Activated CD4-positive, alpha-beta T cell treated with anti-CD3 and anti-CD28 coated beads for 1 hour (primary cell): ENCODE data around the gene HM13.
"Not testable (repeated sequence)": the region's sequence is repeated elsewhere in the genome, so short reads cannot be mapped to it uniquely, and the experiment has no call there.

ENCODE experiments used
- DNase-seq: peaks from one replicate; pipeline ENCODE4 v3.0.0-alpha.2; 2020

Gene HM13

DNA sequence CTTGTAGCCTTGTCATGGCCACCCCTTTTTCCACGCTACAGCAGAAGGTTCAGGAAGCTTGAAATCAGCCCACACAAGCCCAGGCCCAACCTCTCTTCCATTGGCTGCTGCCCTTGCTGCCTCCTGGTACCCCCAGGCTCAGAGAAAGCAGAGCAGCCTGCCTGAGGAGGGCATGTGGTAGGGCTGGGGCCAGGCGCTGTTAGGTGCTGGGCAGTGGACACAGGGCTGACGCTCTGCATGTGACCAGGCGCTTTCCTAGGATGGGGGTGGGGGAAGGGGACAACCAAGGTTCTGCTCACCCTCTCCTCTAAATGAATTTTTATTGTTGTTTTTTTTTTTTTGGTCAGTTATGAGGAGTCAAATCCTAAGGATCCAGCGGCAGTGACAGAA lies 54.5 kb downstream of the HM13 start:
- no peak for DNase-seq

DNA sequence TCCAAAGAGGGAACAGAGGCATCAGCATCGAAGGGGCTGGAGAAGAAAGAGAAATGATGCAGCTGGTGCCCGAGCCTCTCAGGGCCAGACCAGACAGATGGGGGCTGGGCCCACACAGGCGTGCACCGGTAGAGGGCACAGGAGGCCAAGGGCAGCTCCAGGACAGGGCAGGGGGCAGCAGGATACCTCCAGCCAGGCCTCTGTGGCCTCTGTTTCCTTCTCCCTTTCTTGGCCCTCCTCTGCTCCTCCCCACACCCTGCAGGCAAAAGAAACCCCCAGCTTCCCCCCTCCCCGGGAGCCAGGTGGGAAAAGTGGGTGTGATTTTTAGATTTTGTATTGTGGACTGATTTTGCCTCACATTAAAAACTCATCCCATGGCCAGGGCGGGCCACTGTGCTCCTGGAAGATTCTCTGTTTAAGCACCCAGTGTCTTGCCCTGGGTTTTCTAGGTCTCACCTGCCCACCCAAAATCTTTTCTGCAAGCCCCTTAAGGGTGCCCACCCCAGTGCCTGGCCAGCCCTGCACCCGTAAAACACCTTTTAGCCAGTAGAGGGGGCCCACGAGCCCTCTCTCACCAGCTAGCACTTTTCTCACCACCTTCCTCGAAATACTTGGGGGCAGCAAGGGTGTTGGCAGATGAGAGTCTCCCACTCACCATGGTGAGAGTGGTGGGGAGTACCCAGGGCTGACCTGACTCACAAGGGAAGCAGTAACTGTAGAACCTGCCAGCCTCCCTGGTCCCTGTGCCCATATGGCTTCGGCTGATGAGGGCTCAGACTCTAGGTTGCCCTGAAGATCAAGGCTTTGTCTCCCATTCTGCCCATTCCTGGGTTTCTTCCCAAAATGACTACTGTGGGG lies 55.1 kb downstream of the HM13 start:
- DNase-seq = peak; percentile 40

DNA sequence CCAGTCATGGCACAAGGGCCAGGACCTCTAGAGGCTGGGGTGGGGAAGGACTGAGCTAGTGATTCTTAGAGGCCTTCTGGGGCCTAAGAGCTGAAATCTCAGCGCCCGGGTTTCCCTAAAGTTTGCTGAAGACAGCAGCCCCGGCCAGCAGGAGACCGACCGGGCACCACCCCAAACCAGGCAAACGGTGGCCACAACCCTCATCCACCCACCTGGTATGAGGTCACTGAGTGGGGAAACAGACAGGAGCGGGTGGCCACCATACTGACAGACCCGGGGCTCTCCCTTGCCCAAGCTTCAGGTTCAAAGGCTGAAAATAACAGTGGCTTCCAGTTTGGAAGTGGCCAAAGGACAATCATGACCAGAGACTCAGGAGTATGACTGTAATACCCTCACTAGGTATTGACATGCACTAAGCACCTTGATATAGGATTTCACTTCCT lies 55.8 kb downstream of the HM13 start:
- DNase-seq = no peak

DNA sequence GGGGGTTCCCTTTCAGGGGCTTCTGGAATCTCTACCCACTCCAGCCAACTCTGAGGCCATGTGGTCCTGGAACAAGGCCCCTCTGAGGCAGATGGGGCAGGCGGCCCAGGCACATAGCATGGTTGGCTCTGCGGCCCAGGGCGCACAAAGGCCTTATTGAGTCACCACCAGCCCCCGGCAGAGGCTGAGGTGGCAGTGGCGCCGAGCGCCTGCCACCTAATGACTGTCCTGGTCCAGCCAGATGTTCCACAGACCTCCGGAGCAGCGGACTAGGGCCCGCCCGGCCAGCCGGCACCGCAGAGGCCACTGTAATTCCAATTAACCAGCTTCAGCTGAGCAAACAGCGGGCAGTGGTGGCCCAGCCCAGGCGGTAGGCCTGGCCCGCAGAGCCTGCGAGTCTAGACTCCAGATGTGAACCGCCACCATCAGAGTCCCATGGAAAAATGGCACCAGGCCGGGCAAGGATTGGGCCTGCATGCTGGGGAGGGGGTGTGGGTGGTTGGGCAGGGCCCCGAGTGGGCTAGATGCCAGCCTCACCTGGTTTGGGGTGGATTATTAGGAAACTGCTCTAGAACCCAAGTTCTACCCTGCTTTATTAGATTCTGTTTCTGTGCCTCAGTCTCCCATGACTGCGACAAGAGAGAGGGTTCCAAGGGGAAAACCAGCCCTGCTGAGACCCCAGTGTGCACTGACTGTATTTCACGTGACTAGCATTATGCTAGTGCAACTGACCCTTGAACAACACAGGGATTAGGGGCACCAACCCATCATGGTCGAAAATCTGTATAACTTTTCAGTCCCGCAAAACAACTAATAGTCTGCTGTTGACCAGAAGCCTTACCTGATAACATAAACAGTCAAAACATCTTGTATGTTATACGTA lies 56.7 kb downstream of the HM13 start:
- DNase-seq = no peak

DNA sequence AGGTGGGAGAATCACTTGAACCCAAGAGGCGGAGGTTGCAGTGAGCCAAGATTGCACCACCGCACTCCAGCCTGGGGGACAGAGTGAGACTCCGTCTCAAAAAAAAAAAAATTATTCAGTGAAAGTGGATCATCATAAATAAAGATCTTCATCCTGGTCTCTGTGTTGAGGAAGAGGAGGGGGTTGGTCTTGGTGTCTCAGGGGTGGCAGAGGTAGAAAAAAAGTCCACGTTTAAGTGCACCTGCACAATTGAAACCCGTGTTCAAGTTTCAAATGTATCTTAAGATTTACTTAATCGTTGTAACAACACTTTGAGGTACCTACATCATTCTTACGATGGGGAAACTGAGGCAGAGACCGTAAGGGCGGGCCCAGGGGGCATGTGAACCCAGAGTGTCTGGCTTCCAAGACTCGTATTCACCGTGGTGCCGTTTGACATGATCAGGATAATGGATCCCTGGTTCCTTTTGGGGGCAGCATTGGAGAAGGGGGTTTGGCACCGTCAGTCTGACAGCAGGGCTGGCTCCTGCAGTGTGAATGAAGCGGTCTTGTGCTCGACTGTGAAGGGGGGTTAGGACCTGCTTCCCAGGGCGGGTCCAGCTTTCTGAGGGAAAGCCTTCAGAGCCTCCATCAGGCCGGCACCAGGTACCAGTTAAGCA lies 57.9 kb downstream of the HM13 start:
- no peak for DNase-seq

DNA sequence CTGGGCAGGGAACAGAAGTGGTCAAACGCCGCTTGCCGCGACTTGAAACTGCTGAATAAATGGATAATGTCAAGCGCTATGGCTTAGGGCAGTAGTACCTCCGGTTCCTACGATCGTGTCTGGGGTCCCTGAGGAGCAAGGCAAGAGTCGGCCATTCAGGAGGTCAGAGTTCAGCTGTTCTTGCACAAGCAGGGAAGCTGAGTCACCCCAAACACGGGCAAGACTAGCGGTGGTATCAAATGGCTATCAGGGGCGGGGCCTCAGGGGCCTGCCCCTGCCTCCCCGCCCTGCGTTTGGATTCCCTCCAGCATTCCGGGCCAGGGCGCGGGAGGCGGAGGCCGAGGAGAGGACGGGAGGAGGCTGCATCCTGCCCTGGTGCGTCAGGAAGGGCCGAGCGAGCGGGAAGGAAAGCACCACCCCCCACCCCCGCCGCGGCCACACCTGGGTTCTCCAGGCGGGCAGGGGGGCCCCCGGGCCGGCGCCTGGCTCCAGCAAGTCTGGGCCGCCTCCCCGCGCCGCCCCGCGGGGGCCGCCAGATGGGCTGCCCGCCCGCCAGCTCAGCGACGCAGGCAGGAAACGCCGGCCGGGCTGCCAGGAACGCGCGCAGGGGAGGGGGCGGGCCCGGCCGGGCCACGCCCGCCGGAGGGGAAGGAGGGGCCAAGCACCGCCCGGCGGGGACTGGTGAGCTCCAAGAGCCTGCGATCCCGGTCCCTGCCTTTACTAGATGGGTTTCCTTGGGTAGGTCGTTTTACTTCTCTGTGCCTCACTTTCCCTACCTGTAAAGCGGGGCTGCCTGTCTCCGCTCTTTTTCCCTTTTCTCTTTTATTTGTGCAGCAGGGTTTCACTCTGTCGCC lies 58.7 kb downstream of the HM13 start:
- peak; percentile 76 for DNase-seq

DNA sequence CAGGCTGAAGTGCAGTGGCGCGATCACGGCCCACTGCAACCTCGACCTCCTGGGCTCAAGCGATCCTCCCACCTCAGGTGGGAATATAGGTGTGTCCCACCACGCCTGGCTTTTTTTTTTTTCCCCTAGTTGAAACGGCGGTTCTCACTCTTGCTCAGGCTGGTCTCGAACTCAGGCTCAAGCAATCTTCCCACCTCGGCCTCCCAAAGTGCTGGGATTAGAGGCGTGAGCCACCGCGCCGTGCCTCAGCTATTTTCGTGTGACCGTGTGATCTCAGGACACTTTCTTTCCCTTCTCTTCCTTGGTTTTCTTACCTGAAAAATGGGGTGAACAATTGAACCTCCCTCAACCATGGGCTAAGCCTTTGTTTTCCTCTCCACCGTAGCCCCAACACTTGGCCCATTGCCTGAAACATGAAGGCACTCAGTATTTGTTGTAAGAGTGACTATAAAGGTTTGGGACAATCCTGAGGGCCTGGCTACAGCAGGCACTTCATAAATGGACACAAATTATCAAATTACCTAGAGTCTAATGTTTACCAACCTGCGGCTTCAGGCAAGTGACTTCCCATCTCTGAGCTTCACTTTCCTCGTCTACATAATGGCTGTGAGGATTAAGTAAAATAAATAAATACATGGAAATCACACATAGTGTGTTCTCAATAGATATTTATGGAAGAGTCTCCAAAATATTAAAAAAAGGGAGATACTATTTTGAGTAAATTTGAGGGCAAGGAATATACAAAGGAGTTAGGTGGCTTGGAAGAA lies 59.5 kb downstream of the HM13 start:
- no peak for DNase-seq

DNA sequence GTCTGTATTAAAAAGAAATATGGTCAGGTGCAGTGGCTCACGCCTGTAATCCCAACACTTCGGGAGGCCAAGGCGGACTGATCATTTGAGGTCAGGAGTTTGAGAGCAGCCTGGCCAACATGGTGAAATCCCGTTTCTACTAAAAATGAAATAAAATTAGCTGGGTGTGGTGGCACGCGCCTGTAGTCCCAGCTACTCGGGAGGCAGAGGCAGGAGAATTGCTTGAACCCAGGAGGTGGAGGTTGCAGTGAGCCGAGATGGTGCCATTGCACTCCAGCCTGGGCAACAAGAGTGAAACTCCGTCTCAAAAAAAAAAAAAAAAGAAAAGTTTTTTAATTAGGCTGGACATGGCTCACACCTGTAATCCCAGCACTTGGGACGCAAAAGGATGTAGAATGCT lies 60.7 kb downstream of the HM13 start:
- not testable (repeated sequence) for DNase-seq

DNA sequence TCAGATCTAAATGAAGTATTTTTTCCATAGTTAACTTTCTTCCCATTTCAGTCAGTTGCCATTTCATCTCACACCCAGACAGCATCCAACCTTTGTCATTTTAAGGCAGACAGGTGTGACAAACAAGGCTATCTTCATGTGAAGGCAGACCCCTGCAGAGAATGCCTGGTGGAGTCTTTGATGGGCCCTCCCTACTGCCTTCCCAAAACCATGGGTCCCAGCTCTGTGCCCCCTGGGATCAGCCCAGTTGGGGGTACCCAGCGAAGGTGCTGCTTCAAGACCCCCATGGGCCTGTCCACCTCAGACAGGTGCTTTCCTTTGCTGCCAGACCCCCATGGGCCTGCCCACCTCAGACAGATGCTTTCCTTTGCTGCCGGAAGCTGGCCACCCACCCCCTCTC lies 62.5 kb downstream of the HM13 start:
- no peak for DNase-seq

DNA sequence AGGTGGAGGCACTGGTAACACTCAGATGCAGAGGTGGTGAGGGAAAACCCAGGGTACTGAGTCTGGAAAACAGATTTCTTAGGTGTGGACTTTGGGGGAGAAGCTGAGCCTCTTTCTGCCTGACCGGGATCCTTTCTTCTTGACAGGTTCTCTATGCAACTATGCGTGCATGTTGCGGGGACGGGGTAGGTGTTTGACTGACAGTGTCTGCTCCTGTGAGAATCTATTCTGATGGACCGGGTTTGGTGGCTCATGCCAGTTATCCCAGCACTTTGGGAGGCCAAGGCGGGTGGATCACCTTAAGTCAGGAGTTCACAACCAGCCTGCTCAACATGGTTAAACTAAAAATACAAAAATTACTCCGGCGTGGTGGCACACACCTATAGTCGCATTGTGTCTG lies 63.0 kb downstream of the HM13 start:
- no peak for DNase-seq

DNA sequence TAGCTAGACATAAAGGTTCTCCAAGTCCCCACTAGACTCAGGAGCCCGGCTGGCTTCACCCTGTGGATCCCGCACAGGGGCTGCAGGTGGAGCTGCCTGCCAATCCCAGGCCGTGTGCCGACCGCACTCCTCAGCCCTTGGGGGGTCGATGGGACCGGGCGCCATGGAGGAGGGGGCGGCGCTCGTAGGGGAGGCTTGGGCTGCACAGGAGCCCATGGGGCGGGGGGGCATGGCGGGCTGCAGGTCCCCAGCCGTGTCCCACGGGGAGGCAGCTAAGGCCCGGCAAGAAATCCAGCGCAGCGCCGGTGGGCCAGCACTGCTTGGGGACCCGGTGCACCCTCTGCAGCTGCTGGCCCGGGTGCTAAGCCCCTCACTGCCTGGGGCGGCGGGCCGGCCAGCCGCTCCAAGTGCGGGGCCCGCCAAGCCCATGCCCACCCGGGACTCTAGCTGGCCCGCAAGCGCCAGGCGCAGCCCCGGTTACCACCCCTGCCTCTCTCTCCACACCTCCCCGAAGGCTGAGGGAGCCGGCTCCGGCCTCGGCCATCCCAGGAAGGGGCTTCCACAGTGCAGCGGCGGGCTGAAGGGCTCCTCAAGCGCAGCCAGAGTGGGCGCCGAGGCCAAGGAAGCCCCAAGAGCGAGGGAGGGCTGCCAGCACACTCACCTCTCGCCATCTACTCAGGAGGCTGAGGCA lies 64.4 kb downstream of the HM13 start:
- no peak for DNase-seq

DNA sequence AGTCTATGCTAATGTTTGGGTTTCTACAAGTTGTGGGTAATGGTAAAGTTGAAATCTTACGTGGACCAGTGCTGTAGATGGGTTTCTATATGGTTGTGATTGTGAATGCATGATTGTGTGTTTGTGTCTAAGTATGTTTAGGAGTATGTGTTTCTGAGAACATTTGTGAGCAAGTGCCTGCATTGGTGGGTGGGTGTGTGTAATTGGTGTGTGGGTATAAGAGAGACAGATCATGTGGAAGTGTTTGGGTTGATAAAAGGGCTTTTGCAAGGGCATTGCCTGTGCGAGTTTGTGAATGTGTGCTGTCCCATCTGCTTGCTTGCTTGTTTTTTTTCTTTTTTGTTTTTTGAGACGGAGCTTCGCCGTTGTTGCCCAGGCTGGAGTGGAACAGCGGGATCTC lies 65.0 kb downstream of the HM13 start:
- DNase-seq = no peak

DNA sequence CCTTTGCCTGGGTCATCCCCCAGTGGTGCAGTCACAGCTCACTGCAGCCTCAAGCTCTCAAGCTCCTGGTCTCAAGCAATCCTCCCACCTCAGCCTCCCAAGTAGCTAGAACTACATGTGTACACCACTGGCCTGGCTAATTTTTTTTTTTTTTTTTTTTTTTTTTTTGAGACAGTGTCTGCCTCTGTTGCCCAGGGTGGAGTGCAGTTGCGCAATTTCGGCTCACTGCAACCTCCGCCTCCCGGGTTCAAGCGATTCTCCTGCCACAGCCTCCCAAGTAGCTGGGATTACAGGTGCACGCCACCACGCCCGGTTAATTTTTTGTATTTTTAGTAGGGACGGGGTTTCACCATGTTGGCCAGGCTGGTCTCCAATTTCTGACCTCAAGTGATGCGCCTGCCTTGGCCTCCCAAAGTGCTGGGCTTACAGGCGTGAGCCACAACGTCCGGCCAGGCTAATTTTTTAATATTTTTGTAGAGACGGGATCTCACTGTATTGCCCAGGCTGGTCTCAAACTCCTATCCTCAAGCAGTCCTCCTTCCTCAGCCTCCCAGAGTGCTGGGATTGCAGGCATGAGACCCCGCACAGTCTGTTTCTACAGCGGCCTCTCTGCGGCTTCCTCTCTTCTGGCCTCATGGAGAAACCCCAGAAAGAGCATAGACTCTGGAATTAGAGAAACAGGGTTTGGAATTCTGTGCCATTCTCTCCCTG lies 65.9 kb downstream of the HM13 start:
- DNase-seq = not testable (repeated sequence)

DNA sequence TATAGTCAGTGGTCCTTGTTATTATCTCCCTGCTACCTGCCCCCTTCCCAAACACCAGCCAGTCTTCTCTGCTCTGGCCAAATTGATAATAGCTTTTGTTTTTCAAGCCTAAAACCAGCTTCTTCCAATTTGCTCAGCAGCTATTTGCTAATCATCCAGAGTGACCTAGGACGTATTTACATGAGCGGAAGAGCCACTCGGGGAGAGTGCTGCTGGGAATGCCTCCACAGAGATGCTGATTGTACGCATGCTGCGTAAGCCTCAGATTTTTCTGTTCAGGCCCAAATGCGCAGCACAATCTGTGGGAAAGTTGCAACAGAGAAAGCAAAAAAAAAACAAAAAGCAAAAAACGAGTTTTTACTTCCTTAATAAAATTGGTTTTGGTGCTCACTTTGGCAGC lies 66.5 kb downstream of the HM13 start:
- no peak for DNase-seq

DNA sequence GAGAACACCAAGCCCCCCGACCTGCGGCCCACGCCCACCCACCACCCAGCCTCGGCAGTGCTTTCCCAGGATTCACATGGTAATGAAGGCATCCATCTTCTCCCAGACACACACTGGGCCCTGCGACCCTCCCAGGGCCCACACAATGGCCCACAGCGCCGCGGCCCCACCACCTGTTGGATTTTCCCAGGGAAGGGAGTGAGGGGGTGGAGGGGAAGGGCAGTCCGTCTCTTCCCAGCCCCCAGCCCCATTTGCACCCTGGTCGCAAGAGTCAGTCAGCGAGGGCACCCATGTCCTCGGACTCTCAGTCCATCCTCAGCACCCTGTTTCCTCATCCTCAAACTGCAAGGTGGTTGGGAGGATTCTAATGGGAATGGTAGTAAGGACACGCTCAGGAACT lies 67.1 kb downstream of the HM13 start:
- DNase-seq = no peak

DNA sequence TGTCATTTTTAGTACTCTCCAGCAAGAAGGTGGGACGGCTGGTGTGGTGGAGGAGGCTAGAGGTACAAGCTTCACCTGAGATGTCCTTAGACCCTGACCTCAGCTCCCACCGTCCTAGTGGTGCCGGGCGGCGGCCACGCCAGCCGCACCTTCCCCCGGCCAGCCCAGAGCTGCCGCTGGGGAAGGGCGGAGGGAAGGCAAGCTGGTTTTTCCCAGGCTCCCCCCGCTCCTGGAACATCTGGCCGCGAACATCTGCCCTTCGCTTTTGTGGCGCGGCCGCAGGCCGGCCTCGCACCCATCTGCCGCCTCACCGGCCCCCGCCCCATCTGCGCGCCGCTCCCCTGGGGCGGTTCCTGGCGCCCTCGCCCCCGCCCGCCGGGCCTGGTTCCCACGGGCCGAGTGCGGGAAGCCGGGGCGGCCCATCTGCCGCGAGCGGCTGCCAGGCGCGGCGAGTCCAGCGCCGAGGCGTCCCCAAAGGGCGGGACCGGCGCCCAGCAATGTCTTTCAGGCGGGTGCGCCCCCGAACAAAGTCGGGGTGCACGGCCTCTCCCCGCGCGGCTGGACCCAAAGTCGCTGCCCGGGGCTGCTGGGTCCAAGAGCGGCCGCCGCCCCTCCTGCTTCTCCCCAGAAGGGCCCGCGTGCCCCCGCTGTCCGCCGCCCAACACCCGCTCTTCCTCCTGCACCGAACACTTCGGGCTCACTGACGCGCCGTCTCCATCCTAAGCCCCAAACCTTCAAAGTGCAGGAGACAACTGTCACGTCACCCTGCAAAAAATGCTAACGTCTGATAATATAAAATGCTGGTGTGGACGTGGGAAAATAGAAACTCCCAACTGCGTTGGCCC lies 73.5 kb downstream of the HM13 start:
- DNase-seq = no peak

DNA sequence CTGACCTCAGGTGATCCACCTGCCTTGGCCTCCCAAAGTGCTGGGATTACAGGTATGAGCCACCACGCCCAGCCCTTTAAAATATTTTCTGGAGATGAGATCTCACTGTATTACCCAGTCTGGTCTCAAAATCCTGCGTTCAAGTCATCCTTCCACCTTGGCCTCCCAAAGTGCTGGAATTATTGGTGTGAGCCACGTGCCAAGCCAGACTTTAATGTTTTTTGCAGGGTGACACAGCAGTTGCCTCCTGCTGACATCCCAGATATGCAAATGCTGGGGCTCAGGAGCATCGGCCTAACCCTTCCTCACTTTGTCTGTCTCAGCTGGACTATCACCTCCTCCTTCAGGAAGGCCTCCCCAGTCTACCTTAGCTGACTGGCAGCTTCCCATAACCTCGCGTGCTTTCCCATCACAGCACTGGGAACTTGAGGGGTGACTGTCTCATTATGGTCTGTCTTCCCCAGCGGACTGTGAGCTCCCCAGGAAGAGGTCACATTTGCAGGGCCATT lies 76.5 kb downstream of the HM13 start:
- DNase-seq = no peak

DNA sequence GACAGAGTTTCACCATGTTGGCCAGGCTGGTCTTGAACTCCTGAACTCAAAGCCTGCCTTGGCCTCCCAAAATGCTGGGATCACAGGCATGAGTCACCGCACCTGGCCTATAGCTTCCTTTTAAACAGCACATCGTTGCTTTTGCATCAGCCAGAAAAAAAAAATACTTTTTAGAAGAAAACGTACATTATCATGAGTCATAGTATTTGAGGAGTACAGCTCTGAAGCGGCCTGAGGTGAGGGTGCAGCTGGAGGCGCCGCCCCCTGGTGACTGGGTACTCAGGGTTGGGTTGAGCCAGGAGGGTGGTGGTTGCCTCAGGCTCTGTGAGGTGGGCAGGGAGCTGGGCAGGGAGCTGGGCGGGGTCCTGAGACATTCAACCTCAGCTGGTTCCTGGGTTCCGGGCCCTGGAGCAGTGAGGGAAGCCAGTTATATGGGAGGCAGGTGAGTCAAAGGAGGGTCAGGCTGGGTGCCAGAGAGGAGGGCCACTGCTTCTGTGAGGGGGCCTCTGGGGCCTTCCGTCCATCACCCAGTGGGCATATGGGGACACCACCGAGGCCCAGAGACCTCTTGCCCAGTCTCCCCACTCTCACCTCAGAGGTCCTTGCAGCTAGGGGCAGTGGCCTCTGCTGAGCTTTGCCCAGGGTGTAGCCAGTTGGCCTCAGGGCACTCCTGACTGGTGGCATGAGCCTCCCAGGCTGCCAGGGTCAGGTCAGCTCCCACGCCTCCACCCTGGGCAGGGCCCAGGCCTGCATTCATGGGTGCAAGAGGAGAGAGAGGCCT lies 79.2 kb downstream of the HM13 start:
- no peak for DNase-seq
